Measurements from ENCODE around the gene TMEM139.

- TF ChIP-seq POLR2A (IDR thresholded peaks at IDR 0.05) (no peak), CTCF (IDR thresholded peaks at IDR 0.05) (no peak)
Measured at GRCh38 chr7:143314127-143314526, 29.4 kb downstream of the TMEM139 start.
